K562 (cell line): Measurements from ENCODE around the gene DNAJB6. TPM values are rescaled to one million over a fixed set of nuclear protein-coding genes. Genes with fewer than 3 reads are reported as not detected.
A peak's percentile ranks its signal among the peaks of the same experiment; 100 is the strongest.

ENCODE experiments used
- ATAC-seq: fragments of 200-7000 bp; cut with Tn5 transposase; 3 replicates; pipeline ENCODE4 v1.9.1; 2020; ENCODE audit warnings: moderate library complexity
- BruUV-seq: library from RNA; stranded (reverse); fragments of 400-500 nt; replicated peaks from 2 replicates; lab custom pipeline; 2021; lab: Mats Ljungman, UMichigan
- CTCF ChIA-PET: fragments of 300-600 bp; formaldehyde crosslinking; extraction: SDS; loops from one replicate; lab custom pipeline; 2021; ENCODE audit warnings: low intra/inter-chr PET ratio; lab: Yijun Ruan, JAX
- POLR2A ChIA-PET: fragments of 300-600, 350-650 bp; sonication (Branson Sonifier 250); formaldehyde crosslinking; extraction: SDS; loops from one replicate; lab custom pipeline; 2021; ENCODE audit warnings: antibody characterized with exemption, inconsistent platforms; lab: Yijun Ruan, JAX
- DNase-seq, 4 experiments: peaks; one replicate each; pipeline versions ENCODE4 v3.0.0 to v3.0.0-alpha.2; 2011 to 2018; ENCODE audit warnings: low spot score in 3 of 4, mixed read lengths in 3 of 4; ENCODE audit errors: extremely low read depth in 1 of 4
- FAIRE-seq: peaks from 2 replicates; lab custom pipeline; 2011; peaks lifted over from hg19 to GRCh38; lab: Jason Lieb, UNC
- H2AFZ ChIP-seq: 2 replicates; pipeline ENCODE4 v1.6.0; 2011; ENCODE audit warnings: low read depth, low read length, control low read depth, inconsistent platforms
- H3K27ac ChIP-seq: fragments of 200-600 bp; 3 replicates; pipeline ENCODE4 v1.8.0; 2011; ENCODE audit warnings: low read depth, mild to moderate bottlenecking, control low read depth, inconsistent platforms, low read length, moderate library complexity, mixed read lengths; ENCODE audit errors: extremely low read depth
- H3K27me3 ChIP-seq, 2 experiments: fragments of 300-600 bp in 1 of 2; 2 replicates in 1 of 2; 3 replicates in 1 of 2; pipeline versions ENCODE4 v1.6.0 to v1.8.0; 2011; ENCODE audit warnings: inconsistent platforms in 2 of 2, low read length in 2 of 2, mild to moderate bottlenecking in 1 of 2, mixed read lengths in 1 of 2, moderate library complexity in 1 of 2; ENCODE audit not compliant: control insufficient read depth in 2 of 2, insufficient read depth in 2 of 2
- H3K36me3 ChIP-seq: fragments of 300-600 bp; 3 replicates; pipeline ENCODE4 v1.8.0; 2011; ENCODE audit warnings: mild to moderate bottlenecking, low read length, inconsistent platforms; ENCODE audit not compliant: control insufficient read depth, insufficient read depth
- H3K4me1 ChIP-seq, 2 experiments: fragments of 200-600 bp in 1 of 2; replicated peaks in 1 of 2; 2 replicates in 1 of 2; 3 replicates in 1 of 2; pipeline versions ENCODE4 v1.5.1 to v1.8.0; 2011; ENCODE audit warnings: inconsistent platforms in 2 of 2, low read length in 2 of 2, mild to moderate bottlenecking in 1 of 2, mixed read lengths in 1 of 2, moderate library complexity in 1 of 2; ENCODE audit not compliant: control insufficient read depth in 2 of 2, insufficient read depth in 2 of 2
- H3K4me2 ChIP-seq: 2 replicates; pipeline ENCODE4 v1.6.1; 2011; ENCODE audit warnings: low read length, control low read depth, inconsistent platforms, mixed read lengths; ENCODE audit not compliant: insufficient read depth
- H3K4me3 ChIP-seq: fragments of 200-600 bp; sonication (generic), shearing (Covaris generic); 2 replicates; pipeline ENCODE4 v1.5.1; 2016; ENCODE audit warnings: control low read depth, inconsistent platforms
- H3K79me2 ChIP-seq: fragments of 200-600 bp; 3 replicates; pipeline ENCODE4 v1.8.0; 2011; ENCODE audit warnings: low read length, inconsistent platforms; ENCODE audit not compliant: control insufficient read depth, insufficient read depth
- H3K9ac ChIP-seq, 2 experiments: 2 replicates each; pipeline versions ENCODE4 v1.6.0 to v1.6.1; 2011; ENCODE audit warnings: low read depth in 2 of 2, low read length in 2 of 2, control low read depth in 1 of 2, inconsistent platforms in 1 of 2, mild to moderate bottlenecking in 1 of 2, mixed read lengths in 1 of 2; ENCODE audit not compliant: insufficient read depth in 1 of 2
- H3K9me1 ChIP-seq: one replicate; pipeline ENCODE4 v1.6.0; 2011; ENCODE audit warnings: inconsistent platforms, mild to moderate bottlenecking, low read length, moderate library complexity; ENCODE audit not compliant: control insufficient read depth, insufficient read depth
- H3K9me3 ChIP-seq: replicated peaks from 2 replicates; pipeline ENCODE4 v1.5.1; 2011; ENCODE audit warnings: low read depth, low read length, inconsistent platforms; ENCODE audit not compliant: control insufficient read depth, insufficient read depth
- H4K20me1 ChIP-seq: replicated peaks from 2 replicates; pipeline ENCODE4 v1.6.1; 2011; ENCODE audit warnings: low read length, inconsistent platforms, mixed read lengths; ENCODE audit not compliant: control insufficient read depth, insufficient read depth
- CBX3 ChIP-seq, 2 experiments: IDR thresholded peaks; 1 replicate in 1 of 2; 2 replicates in 1 of 2; pipeline ENCODE4 v1.6.1; 2012; ENCODE audit warnings: inconsistent platforms in 2 of 2, low read length in 2 of 2, borderline replicate concordance in 1 of 2, control low read depth in 1 of 2
- ELF4 ChIP-seq: fragments of 450-650 bp; formaldehyde crosslinking; IDR thresholded peaks from 2 replicates; pipeline ENCODE4 v1.4.0; 2022; ENCODE audit warnings: missing genetic modification characterization
- EZH2 ChIP-seq: IDR thresholded peaks from 2 replicates; pipeline ENCODE4 v1.6.1; 2012; ENCODE audit warnings: low read depth, mild to moderate bottlenecking, inconsistent platforms, low read length, borderline replicate concordance
- GABPB2 ChIP-seq: fragments of 250-450 bp; sonication (Bioruptor Pico); conservative IDR thresholded peaks from 2 replicates; pipeline ENCODE4 v1.5.1; 2021; ENCODE audit warnings: mild to moderate bottlenecking
- MEF2D ChIP-seq: conservative IDR thresholded peaks from 2 replicates; pipeline ENCODE4 v1.6.1; 2016; ENCODE audit warnings: low read depth, missing genetic modification characterization, missing compliant biosample characterization
- PHB ChIP-seq: fragments of 250-450 bp; sonication (Bioruptor Pico); IDR thresholded peaks from 2 replicates; pipeline ENCODE4 v1.5.0; 2021
- ZBTB17 ChIP-seq: fragments of 450-650 bp; formaldehyde crosslinking; IDR thresholded peaks from 2 replicates; pipeline ENCODE4 v1.4.0; 2020; ENCODE audit warnings: mild to moderate bottlenecking
- ZNF140 ChIP-seq: fragments of 250-450 bp; sonication (Bioruptor Pico); IDR thresholded peaks from 2 replicates; pipeline ENCODE4 v1.8.0; 2021; ENCODE audit warnings: moderate library complexity, mild to moderate bottlenecking, inconsistent platforms
- ZNF398 ChIP-seq: fragments of 250-450 bp; sonication (Bioruptor Pico); IDR thresholded peaks from 2 replicates; pipeline ENCODE4 v1.8.0; 2021; ENCODE audit warnings: moderate library complexity, mild to moderate bottlenecking, inconsistent platforms
- WGBS: fragments of 100-300 bp; shearing (Covaris generic); methylation state at CpG from one replicate; pipeline ENCODE4 v1.1.6; 2016; ENCODE audit warnings: low coverage, mixed read lengths; ENCODE audit not compliant: insufficient coverage; ENCODE audit errors: missing lambda C conversion rate; 5-methylcytosine and 5-hydroxymethylcytosine counted together
- in situ Hi-C: fragments of 300-500 bp; cut with MboI; formaldehyde crosslinking; loops from 4 replicates; pipeline ENCODE4 v1.15.0; 2018; ENCODE audit warnings: inconsistent platforms, mixed read lengths
- intact Hi-C: fragments of 100-400 bp; cut with micrococcal nuclease; formaldehyde crosslinking; loops from 2 replicates; pipeline ENCODE4 v1.14.2; 2022
- polyA plus RNA-seq, 8 experiments: library from polyadenylated mRNA; depleted of rRNA in 4 of 8; stranded (reverse) in 5 of 8; unstranded in 3 of 8; fragments of >200 nt; fragmentation: Nextera tagmentation in 2 of 8; fragmentation: Illumina TruSeq in 1 of 8; extraction: Ambion mirVana in 2 of 8; extraction: Trizol in 1 of 8; gene quantifications; 2 replicates each; pipeline versions ENCODE4 v1.2.1 to v1.2.3, GENCODE V29; 2011 to 2014; ENCODE audit warnings: inconsistent platforms in 1 of 8, missing spikeins in 1 of 8
- total RNA-seq, 7 experiments: library from RNA; depleted of rRNA in 6 of 7; stranded (reverse); fragments of >200 nt in 6 of 7; fragmentation: Illumina TruSeq in 2 of 7; extraction: Trizol in 2 of 7; gene quantifications; 2 replicates each; pipeline versions ENCODE4 v1.2.1 to v1.2.3, GENCODE V29; 2011 to 2021; ENCODE audit warnings: low replicate concordance in 1 of 7
- TF ChIP-seq, protein P1 (sequence below): fragments of 250-450 bp; sonication (Bioruptor Pico); IDR thresholded peaks from 2 replicates; pipeline ENCODE4 v1.8.0; 2022; ENCODE audit warnings: inconsistent platforms

Gene DNAJB6
- total and polyA plus RNA-seq, 9 of the 15 experiments (the other 6 are each of a cell fraction or from before 2014, with no cell fraction given): 84.5 to 158 (median 135) TPM

GRCh38 chr7:157458254-157458633, 121.4 kb downstream of the DNAJB6 start:
- Histone ChIP-seq H2AFZ (no peak overlapping the region), H3K4me2 (no peak overlapping the region), H3K9me1 (no peaks in the 10 kb centered on the region), H3K4me3 (no peak overlapping the region), H3K9me3 (no peaks in the 10 kb centered on the region), H3K36me3 (no peaks in the 10 kb centered on the region), H3K79me2 (no peaks in the 10 kb centered on the region), H3K9ac (no peak overlapping the region), H4K20me1 (peaks cover 5% of the 10 kb centered on the region)
- intact Hi-C loops: no loop called here
- POLR2A ChIA-PET: interaction anchor here (0.8 kb wide), 1 partner anchor 69 kb away, joined by 3 read pairs; no protein-coding TSS in a partner anchor
- no peak for ATAC-seq
- BruUV-seq: no TSS peak
- CTCF ChIA-PET: no interaction called here
- WGBS: 3% methylated on average over 9 of the region's 9 CpGs
- in situ Hi-C loops: no loop called here
- TF ChIP-seq EZH2 (peak; percentile 3; the same call in 1 of the 2 replicates), GABPB2 (no peak)
- TF ChIP-seq, protein P1, sequence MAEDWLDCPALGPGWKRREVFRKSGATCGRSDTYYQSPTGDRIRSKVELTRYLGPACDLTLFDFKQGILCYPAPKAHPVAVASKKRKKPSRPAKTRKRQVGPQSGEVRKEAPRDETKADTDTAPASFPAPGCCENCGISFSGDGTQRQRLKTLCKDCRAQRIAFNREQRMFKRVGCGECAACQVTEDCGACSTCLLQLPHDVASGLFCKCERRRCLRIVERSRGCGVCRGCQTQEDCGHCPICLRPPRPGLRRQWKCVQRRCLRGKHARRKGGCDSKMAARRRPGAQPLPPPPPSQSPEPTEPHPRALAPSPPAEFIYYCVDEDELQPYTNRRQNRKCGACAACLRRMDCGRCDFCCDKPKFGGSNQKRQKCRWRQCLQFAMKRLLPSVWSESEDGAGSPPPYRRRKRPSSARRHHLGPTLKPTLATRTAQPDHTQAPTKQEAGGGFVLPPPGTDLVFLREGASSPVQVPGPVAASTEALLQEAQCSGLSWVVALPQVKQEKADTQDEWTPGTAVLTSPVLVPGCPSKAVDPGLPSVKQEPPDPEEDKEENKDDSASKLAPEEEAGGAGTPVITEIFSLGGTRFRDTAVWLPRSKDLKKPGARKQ: no peak
- TF ChIP-seq, all 486 proteins: peak for 1
- no peak overlapping the region for H3K27ac ChIP-seq
- no peak for DNase-seq
- H3K27me3 ChIP-seq: peaks cover 55 to 60% of the 10 kb centered on the region in 2 experiments
- H3K4me1 ChIP-seq: peaks cover 0 to 3% of the 10 kb centered on the region in 2 experiments; a peak in 1 of 5 replicates
- no peak for FAIRE-seq

DNA sequence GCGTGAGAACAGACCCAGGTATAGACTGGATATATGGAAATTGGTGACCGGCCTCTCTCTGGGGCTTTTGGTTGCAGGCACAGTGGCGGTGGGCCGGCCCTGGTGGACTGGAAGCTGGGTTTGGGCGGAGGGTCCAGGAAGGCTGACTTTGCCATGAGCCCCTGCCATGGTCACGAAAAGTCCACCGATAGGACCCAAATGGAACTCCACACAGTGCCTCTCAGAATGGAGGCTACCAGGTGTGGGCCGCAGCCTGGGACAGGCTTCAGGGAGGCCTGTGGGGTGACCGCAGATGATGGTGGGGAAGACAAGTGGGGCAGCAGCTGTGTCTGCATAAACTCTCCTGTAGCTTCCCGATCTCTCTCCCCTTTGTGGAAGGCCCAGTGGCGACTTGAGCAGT, 123.2 kb downstream of the DNAJB6 start:
- ATAC-seq (no peak; the same call in 2 of the 3 replicates), DNase-seq (no peak)

More for the DNA sequence above, 123.2 kb downstream of the DNAJB6 start:
- WGBS: 7% methylated on average over 11 of the region's 11 CpGs
- no peak overlapping the region for H2AFZ ChIP-seq
- no peak for FAIRE-seq
- H3K9me3 ChIP-seq: no peaks in the 10 kb centered on the region
- H3K4me1 ChIP-seq: peaks cover 0 to 3% of the 10 kb centered on the region in 2 experiments; a peak in 1 of 5 replicates
- CTCF ChIA-PET: no interaction called here
- H3K9me1 ChIP-seq: no peaks in the 10 kb centered on the region
- no peak overlapping the region for H3K4me3 ChIP-seq
- no peak overlapping the region for H3K4me2 ChIP-seq
- POLR2A ChIA-PET: interaction anchor here (0.6 kb wide), 1 partner anchor 1335 kb away, joined by 3 read pairs; no protein-coding TSS in a partner anchor
- in situ Hi-C loops (no loop called here), intact Hi-C loops (no loop called here)
- H3K27me3 ChIP-seq: peaks cover 64 to 72% of the 10 kb centered on the region in 2 experiments
- no peak overlapping the region for H3K27ac ChIP-seq
- H3K9ac ChIP-seq: no peak overlapping the region
- H3K79me2 ChIP-seq: no peaks in the 10 kb centered on the region
- no peaks in the 10 kb centered on the region for H3K36me3 ChIP-seq
- TF ChIP-seq MEF2D (tag) (no peak), CBX3 (IDR thresholded peaks at IDR 0.05; ENCODE audit: borderline replicate concordance in 1 of 2, low read length in 2 of 2) (no peak), ZNF140 (no peak), PHB (CRISPR knock-in tag) (no peak), ELF4 (no peak), ZBTB17 (no peak), ZNF398 (no peak)
- TF ChIP-seq, all 486 proteins: peak for 0
- H4K20me1 ChIP-seq: peaks cover 8% of the 10 kb centered on the region
- BruUV-seq: no TSS peak
